Measurements from ENCODE around the gene GDPD5. TPM values are rescaled to one million over a fixed set of nuclear protein-coding genes. Genes with fewer than 3 reads are reported as not detected.
A peak's percentile ranks its signal among the peaks of the same experiment; 100 is the strongest.
"Not testable (repeated sequence)": the region's sequence is repeated elsewhere in the genome, so short reads cannot be mapped to it uniquely, and the experiment has no call there.

Gene GDPD5
- total RNA-seq, 2 donors from 2014 or later: 26.8 to 54.2 TPM

DNA sequence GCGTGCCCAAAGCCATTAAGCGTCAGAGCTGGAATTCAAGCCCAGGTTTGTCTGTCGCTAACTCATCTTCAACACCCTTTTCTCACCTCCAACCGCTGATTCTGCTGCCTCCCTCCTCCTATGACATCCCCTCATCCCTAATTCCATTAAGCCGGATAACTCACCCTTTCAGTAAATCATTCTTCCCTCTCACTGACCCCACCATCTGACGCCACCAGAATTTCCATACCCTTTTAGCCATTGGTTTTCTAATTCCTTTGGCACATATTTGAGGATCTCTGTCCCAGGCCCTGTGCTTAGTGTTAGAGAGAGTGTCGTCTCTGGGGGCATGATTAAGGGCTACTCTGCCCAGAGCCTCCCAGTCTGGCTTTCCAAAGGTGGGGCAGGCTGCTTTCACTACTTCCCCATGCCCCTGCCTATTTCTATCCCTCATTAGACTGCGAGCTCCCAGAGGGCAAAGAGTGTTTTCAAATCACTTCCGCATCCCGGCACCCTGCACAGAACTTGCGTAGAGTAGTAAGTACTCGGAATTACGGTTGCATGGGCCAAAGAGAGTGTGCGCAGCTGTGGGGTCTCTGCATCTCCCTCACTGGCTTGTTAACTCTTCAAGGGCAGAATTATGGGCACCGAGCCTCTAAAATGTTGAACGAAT lies 96.6 kb downstream of the GDPD5 start:
- no peaks in the 10 kb centered on the region for H3K9me3 Mint-ChIP-seq
- no peaks in the 10 kb centered on the region for H3K36me3 Mint-ChIP-seq (ENCODE audit: low read depth)
- H3K27me3 Mint-ChIP-seq: peaks cover 25% of the 10 kb centered on the region
- H3K4me3 Mint-ChIP-seq: peak overlapping the region; percentile 69
- no peak overlapping the region for H3K27ac Mint-ChIP-seq
- no peak for ATAC-seq (replicated peaks)
- H3K4me1 Mint-ChIP-seq: peaks cover 14% of the 10 kb centered on the region

DNA sequence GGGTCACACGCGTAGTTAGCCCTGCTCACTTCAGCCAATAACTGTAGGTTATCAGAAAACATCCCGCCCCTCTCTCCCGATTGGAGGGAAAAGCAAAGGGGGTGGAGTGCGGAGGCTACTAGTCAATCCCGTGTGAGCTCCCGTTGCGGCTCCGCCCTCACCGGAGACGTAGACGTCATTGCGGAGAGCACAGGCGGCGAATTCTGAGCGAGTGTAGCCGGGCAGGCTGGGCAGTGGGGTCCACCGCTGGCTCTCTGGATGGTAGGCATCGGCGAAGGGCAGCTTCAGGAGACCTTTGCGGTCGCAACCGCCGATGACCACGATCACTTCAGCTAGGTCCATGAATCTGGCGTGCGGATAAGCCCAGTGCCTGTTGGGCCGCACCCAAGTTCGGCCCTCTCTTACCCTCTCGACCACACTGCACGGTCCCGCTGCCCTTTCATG lies 97.4 kb downstream of the GDPD5 start:
- ATAC-seq (replicated peaks): peak; percentile 77
- Mint-ChIP-seq H3K9me3 (no peaks in the 10 kb centered on the region), H3K4me3 (peak overlapping the region; percentile 69), H3K4me1 (peaks cover 14% of the 10 kb centered on the region), H3K27ac (no peak overlapping the region), H3K27me3 (peaks cover 24% of the 10 kb centered on the region), H3K36me3 (ENCODE audit: low read depth) (no peaks in the 10 kb centered on the region)

DNA sequence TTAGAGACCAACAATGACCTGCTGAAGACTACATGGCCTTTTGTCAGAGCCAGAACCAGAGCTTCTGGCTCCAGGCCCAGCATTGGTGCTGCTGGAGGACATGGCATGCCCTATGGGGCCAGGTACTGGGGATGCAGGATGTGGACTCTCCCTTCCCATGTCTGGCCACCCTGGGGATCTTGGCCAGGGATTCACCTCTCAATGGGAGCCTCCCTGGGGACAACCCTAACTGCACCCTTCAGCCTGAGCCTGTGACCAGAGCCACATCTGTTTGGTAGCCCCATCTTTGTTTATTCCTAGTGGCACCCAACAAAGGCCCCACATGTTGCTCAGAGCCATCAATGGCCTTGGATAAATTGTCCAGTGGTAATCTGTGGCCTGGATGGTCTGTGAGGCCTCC lies 98.6 kb downstream of the GDPD5 start:
- Mint-ChIP-seq H3K9me3 (no peaks in the 10 kb centered on the region), H3K27ac (no peak overlapping the region), H3K36me3 (ENCODE audit: low read depth) (peaks cover 2% of the 10 kb centered on the region), H3K4me1 (peaks cover 14% of the 10 kb centered on the region), H3K4me3 (no peak overlapping the region), H3K27me3 (peaks cover 18% of the 10 kb centered on the region)
- no peak for ATAC-seq (replicated peaks)

DNA sequence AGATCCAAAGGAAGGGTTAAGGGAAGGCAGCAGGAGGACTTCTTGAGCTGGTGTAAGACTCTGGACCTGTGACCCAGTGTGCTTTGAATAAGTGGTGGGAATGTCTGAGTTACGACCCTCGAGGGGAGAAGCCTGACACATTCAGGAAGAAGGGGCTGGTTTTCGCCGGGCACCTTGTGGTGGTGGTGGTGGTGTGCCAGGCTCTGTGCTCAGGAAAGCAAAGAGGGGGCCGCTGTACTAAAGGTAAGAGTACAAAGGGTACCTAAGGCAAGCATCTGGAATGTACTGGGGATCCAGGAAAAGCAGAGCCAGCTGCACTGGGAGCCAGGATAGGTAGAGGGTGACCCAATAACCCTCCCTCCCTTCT lies 99.0 kb downstream of the GDPD5 start:
- Mint-ChIP-seq H3K9me3 (no peaks in the 10 kb centered on the region), H3K27me3 (peaks cover 18% of the 10 kb centered on the region), H3K27ac (no peak overlapping the region), H3K4me3 (no peak overlapping the region), H3K36me3 (ENCODE audit: low read depth) (peaks cover 7% of the 10 kb centered on the region), H3K4me1 (peaks cover 14% of the 10 kb centered on the region)
- ATAC-seq (replicated peaks): no peak

DNA sequence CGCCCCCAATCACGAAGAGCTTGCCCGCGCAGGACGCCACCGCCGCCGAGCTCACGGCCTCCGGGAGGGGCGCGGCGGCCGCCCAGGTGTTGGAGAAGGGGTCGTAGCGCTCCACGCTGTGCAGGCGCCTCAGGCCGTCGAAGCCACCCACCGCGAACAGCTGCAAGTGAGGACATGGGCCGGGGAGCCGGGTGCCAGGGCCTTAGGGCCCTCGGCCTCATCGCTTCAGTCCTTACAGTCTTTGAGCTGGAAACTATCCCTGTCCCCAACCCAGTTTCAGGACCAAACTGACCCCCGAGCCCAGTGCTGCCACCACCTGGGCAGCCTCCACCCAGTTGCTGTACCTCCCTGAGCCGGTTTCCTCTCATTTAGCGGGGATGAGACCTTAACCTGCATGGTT lies 100.3 kb downstream of the GDPD5 start:
- peaks cover 9% of the 10 kb centered on the region for H3K36me3 Mint-ChIP-seq (ENCODE audit: low read depth)
- no peaks in the 10 kb centered on the region for H3K9me3 Mint-ChIP-seq
- peaks cover 7% of the 10 kb centered on the region for H3K27me3 Mint-ChIP-seq

DNA sequence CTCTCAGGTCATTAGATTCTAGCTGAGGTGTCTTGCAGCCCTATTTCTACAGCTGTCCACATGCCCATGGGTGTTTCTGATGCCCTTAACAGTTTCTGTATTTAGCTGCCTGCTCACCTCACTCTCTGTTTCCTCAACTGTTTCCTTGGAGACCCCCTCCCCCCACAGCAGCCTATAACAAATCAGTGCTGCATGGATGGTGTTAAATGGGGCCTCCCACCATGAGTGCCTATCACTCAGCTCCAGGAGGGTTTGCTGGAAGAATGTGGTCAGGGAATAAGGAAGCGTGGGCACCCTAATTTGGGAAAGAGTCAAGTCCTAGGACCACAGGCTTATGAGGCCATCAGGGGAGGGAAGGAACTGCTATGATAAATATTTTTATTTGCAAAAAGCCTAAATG lies 101.3 kb downstream of the GDPD5 start:
- Mint-ChIP-seq H3K9me3 (no peaks in the 10 kb centered on the region), H3K4me3 (no peak overlapping the region), H3K27me3 (peaks cover 7% of the 10 kb centered on the region), H3K27ac (no peak overlapping the region), H3K36me3 (ENCODE audit: low read depth) (peaks cover 9% of the 10 kb centered on the region), H3K4me1 (peaks cover 8% of the 10 kb centered on the region)
- no peak for ATAC-seq (replicated peaks)

More for the DNA sequence above, 100.3 kb downstream of the GDPD5 start:
- H3K27ac Mint-ChIP-seq: no peak overlapping the region
- no peak overlapping the region for H3K4me3 Mint-ChIP-seq
- peaks cover 9% of the 10 kb centered on the region for H3K4me1 Mint-ChIP-seq
- ATAC-seq (replicated peaks): no peak

DNA sequence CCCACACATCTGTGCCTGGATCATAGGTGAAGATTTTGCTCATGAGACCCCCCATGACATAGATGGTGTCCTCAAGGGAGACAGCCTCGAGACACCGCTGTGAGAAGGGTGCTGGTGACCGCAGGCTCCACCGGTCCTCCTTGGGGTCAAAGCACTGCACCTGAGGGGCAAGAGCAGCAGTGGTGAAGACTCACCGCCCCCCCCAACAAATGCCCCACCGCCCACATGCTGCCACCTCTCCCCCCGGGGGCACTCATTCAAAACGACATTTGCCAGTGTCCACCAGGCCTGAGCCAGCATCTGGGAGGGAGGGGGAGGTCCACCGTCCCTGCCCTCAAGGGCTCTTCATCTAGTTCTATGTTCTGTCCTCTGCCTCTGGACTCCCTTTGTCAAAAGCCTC lies 102.0 kb downstream of the GDPD5 start:
- Mint-ChIP-seq H3K36me3 (ENCODE audit: low read depth) (peaks cover 9% of the 10 kb centered on the region), H3K9me3 (no peaks in the 10 kb centered on the region), H3K4me3 (no peak overlapping the region), H3K4me1 (peaks cover 1% of the 10 kb centered on the region), H3K27me3 (peaks cover under 1% of the 10 kb centered on the region), H3K27ac (no peak overlapping the region)
- ATAC-seq (replicated peaks): no peak

DNA sequence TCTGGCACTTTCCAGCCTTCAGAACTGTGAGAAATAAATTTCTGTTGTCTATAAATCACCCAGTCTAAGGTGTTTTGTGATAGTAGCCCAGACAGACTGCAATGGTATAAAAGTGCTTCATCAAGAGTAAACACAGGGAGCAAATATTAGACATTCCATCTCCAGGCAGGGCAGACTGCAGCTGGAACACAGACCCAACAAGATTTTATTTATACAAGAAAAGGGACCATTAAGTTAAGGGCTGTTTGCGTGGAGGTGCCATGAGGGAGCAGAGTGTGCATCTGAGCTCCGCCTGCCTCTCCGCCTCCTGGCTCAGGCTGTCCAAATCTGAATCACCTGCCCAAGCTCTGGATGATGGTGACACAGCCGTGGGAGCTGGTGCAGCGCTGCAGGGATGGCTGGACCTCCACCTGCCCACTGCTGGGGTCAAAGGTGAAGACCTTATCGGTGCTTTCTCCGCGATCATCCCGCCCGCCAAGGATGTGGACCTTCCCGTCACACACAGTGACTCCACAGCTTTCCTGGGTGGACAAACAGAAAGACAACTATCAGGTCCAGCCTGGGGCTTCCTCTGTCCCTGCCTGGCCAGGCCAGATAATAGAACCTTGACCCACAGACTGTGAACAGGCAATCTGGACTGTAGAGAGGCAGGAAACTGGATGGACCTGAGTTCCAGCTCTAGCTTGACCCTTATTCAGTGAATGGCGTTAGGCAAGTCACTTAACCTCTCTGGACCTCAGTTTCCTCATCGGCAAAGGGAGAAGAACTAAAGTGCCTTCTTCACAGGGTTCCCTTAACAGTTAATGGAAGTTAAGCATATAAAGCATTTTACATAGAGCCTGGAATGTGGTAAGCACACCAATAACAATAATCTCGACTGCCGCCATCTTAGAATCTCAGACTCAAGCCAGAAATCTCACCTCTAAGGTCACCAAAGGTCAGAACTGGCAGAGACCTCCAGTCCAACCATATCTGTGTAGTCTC lies 103.2 kb downstream of the GDPD5 start:
- Mint-ChIP-seq H3K9me3 (no peaks in the 10 kb centered on the region), H3K4me3 (no peak overlapping the region), H3K36me3 (ENCODE audit: low read depth) (peaks cover 9% of the 10 kb centered on the region), H3K4me1 (no peaks in the 10 kb centered on the region), H3K27me3 (no peaks in the 10 kb centered on the region), H3K27ac (peak overlapping the region; percentile 22)
- no peak for ATAC-seq (replicated peaks)

DNA sequence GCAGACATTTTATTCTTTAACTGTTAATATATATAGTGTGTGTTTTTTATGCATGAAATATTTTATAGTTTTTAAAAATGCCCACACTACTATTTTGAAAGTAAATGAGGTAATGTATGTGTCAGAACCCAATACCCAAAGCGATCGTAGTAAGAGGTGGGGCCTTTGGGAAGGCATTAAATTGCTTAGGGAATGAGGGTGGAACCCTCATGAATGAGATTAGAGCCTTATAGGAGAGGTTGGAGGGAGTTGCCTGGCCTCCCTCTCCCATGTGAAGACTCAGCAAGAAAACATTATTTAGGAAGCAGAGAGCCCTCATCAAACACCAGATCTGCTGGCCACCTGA lies 103.9 kb downstream of the GDPD5 start:
- Mint-ChIP-seq H3K27ac (peak overlapping the region; percentile 22), H3K36me3 (ENCODE audit: low read depth) (peaks cover 14% of the 10 kb centered on the region), H3K4me3 (no peak overlapping the region), H3K4me1 (no peaks in the 10 kb centered on the region), H3K27me3 (no peaks in the 10 kb centered on the region), H3K9me3 (no peaks in the 10 kb centered on the region)
- ATAC-seq (replicated peaks): no peak

DNA sequence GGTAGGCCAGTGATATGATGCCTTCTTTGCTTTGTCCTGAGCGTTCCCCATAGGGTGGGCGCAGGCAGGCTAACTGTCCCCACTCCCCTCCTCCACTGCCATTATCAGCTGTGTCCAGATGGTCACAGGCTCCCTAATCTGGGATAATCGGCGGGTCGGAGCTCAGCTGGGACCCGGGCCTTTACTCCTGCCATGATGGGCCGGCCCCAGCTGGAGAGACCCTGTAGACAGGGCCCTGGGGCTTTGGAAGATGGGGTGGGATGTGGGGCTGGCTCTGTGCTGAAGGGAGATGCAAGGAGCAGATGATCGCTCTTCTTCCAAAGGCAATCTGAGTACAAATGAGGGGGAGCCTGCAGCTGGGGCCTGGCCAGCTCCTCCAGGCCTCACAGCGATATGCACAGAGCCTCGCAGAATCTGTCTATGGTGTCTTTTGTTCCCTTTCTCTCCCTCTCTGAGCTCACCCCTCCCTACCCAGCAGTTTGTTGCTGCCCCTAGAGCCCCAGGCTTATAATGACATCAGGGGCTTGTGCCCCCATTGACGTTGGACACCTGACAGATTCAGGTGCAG lies 104.6 kb downstream of the GDPD5 start:
- no peaks in the 10 kb centered on the region for H3K9me3 Mint-ChIP-seq
- no peaks in the 10 kb centered on the region for H3K27me3 Mint-ChIP-seq
- no peak overlapping the region for H3K4me3 Mint-ChIP-seq
- H3K4me1 Mint-ChIP-seq: no peaks in the 10 kb centered on the region
- H3K27ac Mint-ChIP-seq: no peak overlapping the region
- H3K36me3 Mint-ChIP-seq (ENCODE audit: low read depth): peaks cover 22% of the 10 kb centered on the region
- no peak for ATAC-seq (replicated peaks)

DNA sequence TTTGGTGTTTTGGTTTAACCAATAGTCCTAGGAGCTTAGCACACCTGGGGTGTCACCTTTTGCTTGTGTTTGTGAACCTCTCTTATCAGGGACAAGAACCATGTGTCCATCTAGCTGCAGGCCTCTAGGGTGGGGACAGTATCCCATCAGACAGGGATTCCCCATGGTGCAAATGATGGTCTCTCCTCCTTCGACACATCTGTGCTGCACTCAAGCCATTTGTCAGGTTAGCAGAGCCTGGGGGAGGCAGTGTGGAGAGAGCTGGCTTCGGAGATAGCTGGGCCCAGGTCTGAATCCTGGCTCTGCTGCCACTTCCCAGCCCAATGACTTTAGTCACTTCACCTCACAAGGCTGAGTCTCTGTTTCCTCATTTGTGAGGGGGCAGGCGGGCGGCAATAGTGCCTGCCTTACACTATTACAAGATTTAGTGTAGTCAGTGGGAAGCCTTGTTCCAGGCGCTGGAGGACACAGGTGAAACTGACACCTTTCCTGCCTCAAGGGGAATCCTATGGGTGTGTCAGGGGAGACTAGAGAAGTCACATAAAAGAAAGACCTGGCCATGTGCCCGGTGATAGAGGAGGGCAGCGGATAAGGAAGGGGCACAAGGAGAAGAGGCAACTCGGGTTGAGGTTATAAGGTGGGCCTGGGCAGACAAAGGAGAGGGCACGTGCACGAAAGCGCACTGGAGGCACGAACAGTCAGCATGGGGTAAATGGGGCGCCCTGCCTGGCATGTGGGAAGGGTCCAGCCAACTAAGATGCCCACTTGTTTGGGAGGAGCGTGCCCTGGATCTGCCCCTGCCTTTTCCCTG lies 105.3 kb downstream of the GDPD5 start:
- H3K4me1 Mint-ChIP-seq: no peaks in the 10 kb centered on the region
- H3K27ac Mint-ChIP-seq: no peak overlapping the region
- no peaks in the 10 kb centered on the region for H3K9me3 Mint-ChIP-seq
- peaks cover 28% of the 10 kb centered on the region for H3K36me3 Mint-ChIP-seq (ENCODE audit: low read depth)
- no peak overlapping the region for H3K4me3 Mint-ChIP-seq
- H3K27me3 Mint-ChIP-seq: no peaks in the 10 kb centered on the region
- no peak for ATAC-seq (replicated peaks)

DNA sequence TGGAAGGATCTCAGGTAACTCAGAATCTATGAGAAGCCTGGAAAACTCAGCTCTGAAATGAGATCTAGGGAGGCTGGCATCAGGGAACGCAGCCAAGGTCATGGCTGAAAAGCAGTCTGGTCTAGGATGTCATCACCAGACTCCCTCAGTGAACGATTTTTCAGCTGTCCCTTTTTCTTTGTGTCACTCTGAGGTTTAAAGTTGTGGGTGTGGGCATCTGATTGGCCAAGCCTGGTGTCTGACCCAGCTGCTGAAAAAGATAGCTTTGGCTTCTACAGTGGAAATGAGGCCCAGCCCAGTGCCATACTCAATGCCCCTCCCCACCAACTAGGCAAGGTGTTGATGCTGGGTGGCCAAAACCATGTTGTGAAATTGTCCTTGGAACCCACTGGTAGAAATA lies 111.9 kb downstream of the GDPD5 start:
- ATAC-seq (replicated peaks): no peak
- Mint-ChIP-seq H3K9me3 (no peaks in the 10 kb centered on the region), H3K4me3 (no peak overlapping the region), H3K27me3 (no peaks in the 10 kb centered on the region), H3K36me3 (ENCODE audit: low read depth) (peaks cover 66% of the 10 kb centered on the region), H3K27ac (no peak overlapping the region), H3K4me1 (no peaks in the 10 kb centered on the region)

DNA sequence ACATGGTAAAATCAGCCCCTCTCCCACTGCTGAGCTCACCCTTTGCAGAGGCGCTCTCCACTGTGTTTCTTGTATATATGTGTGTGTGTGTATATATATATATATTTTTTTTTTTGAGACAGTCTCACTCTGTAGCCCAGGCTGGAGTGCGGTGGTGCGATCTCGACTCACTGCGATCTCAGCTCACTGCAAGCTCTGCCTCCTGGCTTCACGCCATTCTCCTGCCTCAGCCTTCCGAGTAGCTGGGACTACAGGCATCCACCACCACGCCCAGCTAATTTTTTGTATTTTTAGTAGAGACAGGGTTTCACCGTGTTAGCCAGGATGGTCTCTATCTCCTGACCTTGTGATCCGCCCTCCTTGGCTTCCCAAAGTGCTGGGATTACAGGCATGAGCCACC lies 112.6 kb downstream of the GDPD5 start:
- not testable (repeated sequence) for H3K27me3 Mint-ChIP-seq; ATAC-seq (replicated peaks); H3K27ac Mint-ChIP-seq; H3K4me3 Mint-ChIP-seq; H3K4me1 Mint-ChIP-seq; H3K9me3 Mint-ChIP-seq
- peaks cover 73% of the 10 kb centered on the region for H3K36me3 Mint-ChIP-seq (ENCODE audit: low read depth)

DNA sequence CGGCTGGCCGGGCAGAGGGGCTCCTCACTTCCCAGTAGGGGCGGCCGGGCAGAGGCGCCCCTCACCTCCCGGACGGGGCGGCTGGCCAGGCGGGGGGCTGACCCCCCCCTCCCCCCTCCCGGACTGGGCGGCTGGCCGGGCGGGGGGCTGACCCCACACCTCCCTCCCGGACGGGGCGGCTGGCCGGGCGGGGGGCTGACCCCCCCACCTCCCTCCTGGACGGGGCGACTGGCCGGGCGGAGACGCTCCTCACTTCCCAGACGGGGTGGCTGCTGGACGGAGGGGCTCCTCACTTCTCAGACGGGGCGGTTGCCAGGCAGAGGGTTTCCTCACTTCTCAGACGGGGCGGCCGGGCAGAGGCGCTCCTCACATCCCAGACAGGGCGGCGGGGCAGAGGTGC lies 115.8 kb downstream of the GDPD5 start:
- H3K4me3 Mint-ChIP-seq; ATAC-seq (replicated peaks); H3K9me3 Mint-ChIP-seq; H3K27ac Mint-ChIP-seq; H3K27me3 Mint-ChIP-seq; H3K4me1 Mint-ChIP-seq: not testable (repeated sequence)
- H3K36me3 Mint-ChIP-seq (ENCODE audit: low read depth): peaks cover 81% of the 10 kb centered on the region

All from activated T-helper 17 cell treated with anti-CD3 and anti-CD28 coated beads, Interleukin-2, amount 50 U/mL, for 72 hours (primary cell).